HG02973 (cell line): ENCODE results near the gene ZNF19.

Experiments
- ATAC-seq: cut with Tn5 transposase; IDR thresholded peaks from one replicate; pipeline ENCODE4 v1.9.1; 2021; ENCODE audit warnings: moderate library complexity; ENCODE audit not compliant: unreplicated experiment

Gene ZNF19

GRCh38 chr16:71443714-71444113, 45.4 kb downstream of the ZNF19 start:
- no peak for ATAC-seq

GRCh38 chr16:71442051-71442440, 47.1 kb downstream of the ZNF19 start, which contains the start of gene TLE7:
TSS of gene TLE7 (minus strand) at chr16:71442054. CDS start at chr16:71433324, 8,730 bp downstream.
- ATAC-seq: no peak

DNA sequence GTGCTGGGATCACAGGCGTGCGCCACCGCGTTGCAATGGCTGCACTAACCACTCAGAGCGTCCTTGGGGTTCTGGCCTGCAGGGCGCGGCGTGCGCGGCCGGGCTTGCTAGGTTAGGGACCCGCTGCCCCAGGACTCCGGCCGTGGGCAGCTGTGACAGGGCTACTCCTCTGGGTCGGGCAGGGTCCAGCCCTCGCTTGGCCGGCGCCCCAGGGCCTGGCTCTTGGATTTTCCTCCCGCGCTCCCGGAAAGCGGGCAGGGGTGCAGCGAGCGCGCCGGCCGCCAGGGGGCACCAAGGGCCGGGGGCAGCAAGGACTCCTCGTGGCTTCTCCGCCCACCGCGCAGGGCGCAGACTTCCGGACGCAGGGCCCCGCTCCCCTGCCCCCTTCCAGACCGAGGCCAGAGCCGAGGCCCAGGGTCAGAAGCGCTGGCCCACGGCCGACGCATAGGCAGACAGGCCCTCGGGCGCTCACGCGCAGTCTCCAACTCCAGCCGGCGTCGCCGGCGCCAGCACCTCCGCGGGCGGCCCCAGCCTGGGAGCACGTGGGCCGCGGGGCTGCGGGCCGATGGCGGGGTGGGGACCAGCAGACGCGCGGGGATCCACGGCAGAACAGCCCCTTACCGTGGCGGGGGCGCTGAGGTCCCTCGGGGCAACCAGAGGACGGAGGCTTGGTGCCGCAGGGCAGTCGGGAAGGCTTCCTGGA, 47.6 kb downstream of the ZNF19 start:
- no peak for ATAC-seq

- ATAC-seq: no peak
These were observed 48.3 kb downstream of the ZNF19 start for GRCh38 chr16:71440669-71441347.

- no peak for ATAC-seq
These were observed 49.6 kb downstream of the ZNF19 start for GRCh38 chr16:71439523-71439922.

DNA sequence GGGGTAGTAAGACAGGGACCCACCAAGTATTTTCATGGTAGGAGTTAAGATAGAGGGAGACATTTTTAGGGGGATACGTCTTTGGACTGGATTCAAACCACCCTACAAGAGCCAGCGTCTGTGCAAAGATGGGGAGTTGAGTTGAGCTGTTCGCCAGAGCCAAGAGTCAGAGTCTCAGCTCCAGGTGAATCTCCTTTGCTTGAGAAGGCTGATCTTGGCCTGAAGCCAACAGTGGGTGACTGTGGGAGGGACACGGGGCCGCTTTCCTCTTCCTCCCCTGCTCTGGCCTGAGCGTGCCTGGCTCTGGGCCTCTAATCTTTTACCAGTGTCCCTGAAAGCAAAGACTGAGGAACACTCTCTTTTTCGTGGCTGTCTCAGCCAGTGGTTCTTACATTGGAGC, 52.7 kb downstream of the ZNF19 start:
- ATAC-seq: no peak

DNA sequence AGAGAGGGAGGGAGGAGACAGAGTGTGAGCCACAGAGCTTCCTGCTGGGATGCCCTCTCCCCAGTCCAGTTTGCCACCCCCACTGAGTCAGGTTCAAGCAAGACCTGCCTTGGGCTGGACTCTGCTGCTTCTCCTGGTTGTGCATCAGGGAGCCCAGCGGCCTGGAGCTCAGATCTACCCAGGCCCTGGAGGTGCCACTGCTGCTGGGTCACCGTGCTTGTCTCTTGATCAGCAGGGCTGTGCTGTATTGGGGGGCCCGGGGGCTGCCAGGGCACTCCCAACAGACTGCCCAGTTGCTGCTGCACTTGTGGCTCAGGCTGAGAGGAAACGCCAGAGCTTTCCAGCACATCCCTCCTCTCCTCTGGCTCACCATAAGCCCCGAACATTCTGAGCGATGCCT, 56.2 kb downstream of the ZNF19 start:
- ATAC-seq: no peak

- ATAC-seq: no peak
These were observed 57.1 kb downstream of the ZNF19 start for GRCh38 chr16:71431991-71432390.

DNA sequence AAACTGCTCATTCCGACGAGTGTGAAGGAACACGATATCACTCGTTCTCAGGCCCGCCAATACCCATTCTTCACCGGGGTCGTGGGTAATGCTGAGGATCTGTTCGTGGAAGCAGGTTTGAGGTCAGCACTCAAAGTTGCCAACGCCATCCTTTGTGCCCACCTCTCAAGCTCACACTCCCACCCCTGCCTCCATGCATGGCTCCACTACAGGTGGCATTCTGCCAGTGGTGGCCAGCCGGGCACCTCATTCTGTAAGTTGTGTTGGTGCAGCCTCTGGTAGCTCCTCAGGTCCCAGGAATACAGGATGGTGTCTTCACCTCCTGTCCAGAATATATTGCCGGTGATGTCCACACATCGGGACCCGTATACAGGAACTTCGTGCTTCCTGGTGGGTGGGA, 57.9 kb downstream of the ZNF19 start:
- ATAC-seq: no peak

DNA sequence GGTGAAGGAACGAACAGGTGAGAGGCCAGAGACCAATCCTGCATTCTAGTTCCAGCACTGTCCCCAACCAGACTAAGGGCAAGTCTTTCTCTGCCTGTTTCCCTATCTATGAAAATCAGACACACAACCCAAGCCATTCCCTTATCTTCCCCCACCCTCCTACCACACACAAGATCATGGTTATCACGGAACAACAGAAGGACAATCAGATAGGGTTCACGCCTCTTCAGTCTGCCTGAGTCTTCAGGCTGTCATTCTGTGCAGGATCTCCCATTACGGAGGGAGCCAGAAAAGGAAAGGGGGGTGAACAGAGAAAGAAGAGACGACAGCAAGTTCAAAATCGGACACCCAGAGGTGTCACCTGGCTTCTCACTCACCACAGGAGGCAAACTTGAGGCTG, 58.4 kb downstream of the ZNF19 start:
- ATAC-seq: no peak

DNA sequence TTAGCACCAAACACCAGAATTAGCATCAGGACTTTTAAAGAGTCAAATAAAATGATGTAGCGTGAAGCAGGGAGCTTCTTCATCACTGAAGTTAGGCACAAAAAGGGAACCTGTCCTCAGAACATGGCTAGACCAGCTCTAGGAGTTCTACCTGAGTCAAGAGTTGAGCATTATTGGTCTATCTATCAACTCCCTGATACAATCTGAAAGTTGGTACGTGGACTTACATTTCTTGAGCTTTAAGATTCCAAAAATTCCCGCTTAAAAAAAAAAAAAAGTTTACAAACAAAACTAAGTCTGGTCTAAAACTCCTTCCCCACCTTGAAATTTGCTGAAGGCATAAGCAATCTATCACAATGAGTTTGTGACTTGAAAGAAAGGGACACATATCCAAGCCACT, 59.5 kb downstream of the ZNF19 start:
- no peak for ATAC-seq

DNA sequence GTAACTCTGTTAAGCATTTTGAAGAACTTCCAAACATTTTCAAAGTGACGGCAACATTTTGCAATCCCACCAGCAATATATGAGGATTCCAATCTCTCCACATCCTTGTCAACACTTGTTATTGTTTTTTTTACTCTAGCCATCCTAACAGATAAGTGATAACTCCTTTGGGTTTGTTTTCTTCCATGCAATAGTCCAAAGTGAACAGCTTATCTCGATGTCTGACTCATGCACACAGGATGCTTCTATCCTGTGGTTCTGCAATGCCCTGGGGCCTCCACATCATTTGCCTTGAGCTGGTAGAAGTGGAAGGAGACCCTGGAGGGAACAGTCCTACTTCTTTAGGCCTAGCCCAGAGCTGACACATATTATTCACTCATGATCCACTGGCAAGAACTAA, 60.2 kb downstream of the ZNF19 start:
- no peak for ATAC-seq

DNA sequence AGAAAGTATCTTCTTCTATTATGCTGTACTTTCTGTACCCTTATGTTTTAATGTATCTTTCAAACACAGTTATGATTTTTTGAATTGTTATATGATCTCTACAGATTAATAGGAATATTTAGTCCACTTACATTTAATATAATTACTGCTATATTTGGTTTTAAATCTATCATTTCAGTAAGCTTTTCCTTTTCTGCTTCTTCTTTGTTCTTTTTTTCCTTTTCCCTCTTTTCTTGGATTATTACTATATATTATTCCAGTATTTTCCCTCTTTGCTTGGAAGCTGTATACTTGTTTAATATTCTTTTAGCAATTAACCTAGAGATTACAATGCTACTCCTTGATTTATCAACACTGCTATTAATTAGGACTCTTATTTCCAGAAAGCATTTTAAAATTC, 60.7 kb downstream of the ZNF19 start:
- no peak for ATAC-seq

DNA sequence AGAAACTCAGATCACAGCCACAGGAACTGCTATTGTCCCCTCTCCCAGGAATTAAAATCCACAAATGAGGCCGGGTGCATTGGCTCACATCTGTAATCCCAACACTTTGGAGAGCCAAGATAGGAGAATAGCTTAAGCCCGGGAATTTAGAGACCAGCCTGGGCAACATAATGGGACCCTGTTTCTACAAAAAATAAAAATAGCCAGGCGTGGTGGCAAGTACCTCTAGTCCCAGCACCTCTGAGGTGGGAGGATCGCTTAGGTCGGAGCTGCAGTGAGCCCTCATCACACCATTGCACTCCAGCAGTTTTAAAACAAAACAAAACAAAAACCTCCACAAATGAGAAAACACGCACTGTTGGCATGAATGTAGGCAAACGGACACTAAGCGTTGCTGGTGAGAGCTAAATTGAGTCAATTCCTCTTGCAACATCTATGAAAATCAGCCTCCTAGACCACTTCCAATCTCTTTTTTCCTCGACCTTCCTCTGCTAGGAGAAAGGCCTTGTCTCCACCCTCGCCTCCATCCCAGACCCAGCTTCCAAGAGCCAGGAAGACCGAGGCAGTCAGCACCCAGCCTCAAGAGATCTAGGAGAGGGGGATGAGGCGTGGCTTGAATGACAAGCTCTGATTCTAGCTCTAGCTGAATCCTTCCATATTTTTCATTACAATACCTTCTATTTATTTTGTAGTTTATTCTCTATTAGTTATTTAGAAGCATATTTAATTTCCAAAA, 62.1 kb downstream of the ZNF19 start:
- ATAC-seq: no peak

DNA sequence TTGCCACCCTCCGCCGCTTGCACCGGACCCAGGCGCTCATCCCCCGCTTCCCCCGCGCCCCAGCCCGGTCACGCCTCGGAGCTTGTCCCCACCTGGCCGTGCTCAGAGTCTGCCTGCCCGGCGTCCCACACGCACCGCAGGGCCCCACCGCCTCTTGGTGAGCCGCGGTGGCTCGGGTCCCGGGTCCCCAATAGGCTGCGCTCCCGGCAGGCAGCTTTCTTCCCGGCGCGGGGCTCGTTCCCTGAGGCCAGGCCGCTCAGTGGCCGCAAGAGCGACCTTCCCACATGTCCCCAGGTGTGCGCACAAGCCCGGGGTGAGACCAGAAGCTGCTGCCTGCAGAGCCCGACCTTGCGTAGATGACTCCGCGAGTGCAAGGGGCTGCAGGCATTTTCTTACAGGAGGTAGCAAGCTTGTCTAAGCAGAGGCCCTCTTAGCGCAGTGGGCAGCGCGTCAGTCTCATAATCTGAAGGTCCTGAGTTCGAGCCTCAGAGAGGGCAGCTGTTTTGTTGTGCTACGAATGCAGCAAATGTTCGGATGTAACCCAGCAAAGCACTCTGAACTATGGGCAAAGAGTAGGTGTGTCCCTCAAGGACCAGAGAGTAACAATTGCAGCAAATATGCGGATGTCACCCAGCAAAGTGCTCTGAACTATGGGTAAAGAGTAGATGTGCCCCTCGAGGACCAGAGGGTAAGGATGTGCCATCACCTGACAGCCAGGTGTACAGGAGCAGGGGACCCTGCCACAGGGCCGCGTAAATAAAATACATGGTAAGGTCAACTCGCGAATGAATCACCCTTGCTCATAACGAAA, 62.9 kb downstream of the ZNF19 start:
- ATAC-seq: no peak

GRCh38 chr16:71425746-71426068, 63.4 kb downstream of the ZNF19 start:
- ATAC-seq: no peak

DNA sequence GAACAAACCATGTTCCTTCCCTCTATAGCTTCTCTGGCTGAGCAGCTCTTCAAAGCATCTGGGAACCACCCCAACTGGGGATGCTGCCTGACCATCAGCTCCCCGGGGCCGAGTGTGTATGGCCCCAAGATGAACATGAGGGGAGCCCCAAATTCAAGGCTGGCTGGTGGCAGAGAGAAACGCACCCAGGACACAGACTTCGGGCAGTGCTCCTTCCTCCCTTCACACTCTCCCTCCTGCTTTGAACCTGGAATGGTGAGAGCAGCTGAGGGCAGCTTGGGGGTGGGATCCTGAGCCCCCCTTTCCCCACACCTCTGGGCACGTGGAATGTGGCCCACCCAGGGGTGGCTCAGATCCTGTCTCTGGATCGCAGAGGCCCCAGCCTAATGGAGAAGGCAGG, 64.5 kb downstream of the ZNF19 start:
- ATAC-seq: no peak

DNA sequence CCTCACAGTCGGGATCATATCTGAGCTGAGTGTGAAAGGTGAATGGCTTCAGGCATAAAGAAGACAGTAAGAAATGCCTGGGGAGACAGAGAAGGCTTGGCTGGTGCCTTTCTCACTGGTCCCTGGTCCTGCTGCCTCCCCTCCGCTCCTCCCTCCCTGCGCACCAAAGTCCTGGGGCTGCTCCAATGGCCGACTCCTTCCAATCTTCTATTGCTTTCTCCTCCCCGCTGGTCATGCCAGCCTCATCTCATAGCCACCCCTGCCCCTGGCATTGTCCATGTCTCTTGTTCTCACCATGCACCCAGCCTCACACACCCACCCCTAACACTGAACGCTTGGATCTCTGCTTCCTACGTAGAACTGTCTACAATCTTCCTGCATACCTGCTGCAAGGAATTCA, 65.3 kb downstream of the ZNF19 start:
- ATAC-seq: no peak
